22Rv1 (cell line): ENCODE measurements around the gene ARHGAP23.

Experiments
- ZFX ChIP-seq: fragments of 450-650 bp; IDR thresholded peaks from 2 replicates; pipeline ENCODE4 v1.6.1; 2017; ENCODE audit warnings: antibody characterized with exemption, borderline replicate concordance
- TF ChIP-seq, protein P1 (sequence below): fragments of 450-650 bp; IDR thresholded peaks from 2 replicates; pipeline ENCODE4 v1.5.1; 2017; ENCODE audit warnings: mild to moderate bottlenecking

GRCh38 chr17:38539386-38539785 lies 111.1 kb downstream of the ARHGAP23 start:
- TF ChIP-seq, protein P1, sequence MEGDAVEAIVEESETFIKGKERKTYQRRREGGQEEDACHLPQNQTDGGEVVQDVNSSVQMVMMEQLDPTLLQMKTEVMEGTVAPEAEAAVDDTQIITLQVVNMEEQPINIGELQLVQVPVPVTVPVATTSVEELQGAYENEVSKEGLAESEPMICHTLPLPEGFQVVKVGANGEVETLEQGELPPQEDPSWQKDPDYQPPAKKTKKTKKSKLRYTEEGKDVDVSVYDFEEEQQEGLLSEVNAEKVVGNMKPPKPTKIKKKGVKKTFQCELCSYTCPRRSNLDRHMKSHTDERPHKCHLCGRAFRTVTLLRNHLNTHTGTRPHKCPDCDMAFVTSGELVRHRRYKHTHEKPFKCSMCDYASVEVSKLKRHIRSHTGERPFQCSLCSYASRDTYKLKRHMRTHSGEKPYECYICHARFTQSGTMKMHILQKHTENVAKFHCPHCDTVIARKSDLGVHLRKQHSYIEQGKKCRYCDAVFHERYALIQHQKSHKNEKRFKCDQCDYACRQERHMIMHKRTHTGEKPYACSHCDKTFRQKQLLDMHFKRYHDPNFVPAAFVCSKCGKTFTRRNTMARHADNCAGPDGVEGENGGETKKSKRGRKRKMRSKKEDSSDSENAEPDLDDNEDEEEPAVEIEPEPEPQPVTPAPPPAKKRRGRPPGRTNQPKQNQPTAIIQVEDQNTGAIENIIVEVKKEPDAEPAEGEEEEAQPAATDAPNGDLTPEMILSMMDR, result no peak
- no peak for TF ChIP-seq ZFX
